RWPE1 (cell line): Measurements from ENCODE around the gene MAS1.

Source experiments
- CTCF ChIA-PET: fragments of 350-600 bp; sonication (Branson Sonifier 250); formaldehyde crosslinking; extraction: SDS; loops from one replicate; lab custom pipeline; 2021; lab: Yijun Ruan, JAX
- POLR2A ChIA-PET: fragments of 400-600 bp; formaldehyde crosslinking; extraction: SDS; loops from one replicate; lab custom pipeline; 2020; ENCODE audit warnings: antibody characterized with exemption; ENCODE audit not compliant: low non-redundant PET; lab: Yijun Ruan, JAX
- DNase-seq: peaks from one replicate; pipeline ENCODE4 v3.0.0; 2012; ENCODE audit warnings: low spot score
- H3K27ac ChIP-seq: fragments of 450-650 bp; 2 replicates; pipeline ENCODE4 v1.5.1; 2017
- TF ChIP-seq, protein P1 (sequence below): fragments of 450-650 bp; conservative IDR thresholded peaks from 2 replicates; pipeline ENCODE4 v1.5.1; 2017; ENCODE audit warnings: low read depth, mild to moderate bottlenecking

The MAS1 gene

DNA sequence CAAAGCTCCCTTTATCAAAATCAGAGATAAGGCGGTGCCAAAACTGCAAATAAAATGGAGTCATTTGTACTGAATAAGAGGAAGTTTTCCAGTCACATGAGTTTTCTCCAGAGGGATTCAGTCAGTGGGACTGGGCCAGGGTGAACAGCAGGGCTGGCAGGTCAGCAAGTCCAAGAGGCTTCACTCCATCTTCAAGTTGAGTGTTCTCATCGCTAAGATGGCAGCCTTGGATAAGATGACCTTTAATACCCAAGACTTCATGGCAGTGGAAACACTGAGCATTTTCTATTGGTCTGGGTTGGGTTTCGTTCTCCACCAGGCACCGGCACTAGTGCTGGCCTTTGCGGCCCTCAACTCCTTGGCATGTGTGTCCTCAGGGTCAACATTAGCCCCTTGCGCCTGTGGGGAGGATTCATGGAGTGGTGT, 48.8 kb downstream of the MAS1 start:
- TF ChIP-seq, protein P1, sequence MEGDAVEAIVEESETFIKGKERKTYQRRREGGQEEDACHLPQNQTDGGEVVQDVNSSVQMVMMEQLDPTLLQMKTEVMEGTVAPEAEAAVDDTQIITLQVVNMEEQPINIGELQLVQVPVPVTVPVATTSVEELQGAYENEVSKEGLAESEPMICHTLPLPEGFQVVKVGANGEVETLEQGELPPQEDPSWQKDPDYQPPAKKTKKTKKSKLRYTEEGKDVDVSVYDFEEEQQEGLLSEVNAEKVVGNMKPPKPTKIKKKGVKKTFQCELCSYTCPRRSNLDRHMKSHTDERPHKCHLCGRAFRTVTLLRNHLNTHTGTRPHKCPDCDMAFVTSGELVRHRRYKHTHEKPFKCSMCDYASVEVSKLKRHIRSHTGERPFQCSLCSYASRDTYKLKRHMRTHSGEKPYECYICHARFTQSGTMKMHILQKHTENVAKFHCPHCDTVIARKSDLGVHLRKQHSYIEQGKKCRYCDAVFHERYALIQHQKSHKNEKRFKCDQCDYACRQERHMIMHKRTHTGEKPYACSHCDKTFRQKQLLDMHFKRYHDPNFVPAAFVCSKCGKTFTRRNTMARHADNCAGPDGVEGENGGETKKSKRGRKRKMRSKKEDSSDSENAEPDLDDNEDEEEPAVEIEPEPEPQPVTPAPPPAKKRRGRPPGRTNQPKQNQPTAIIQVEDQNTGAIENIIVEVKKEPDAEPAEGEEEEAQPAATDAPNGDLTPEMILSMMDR: no peak
- H3K27ac ChIP-seq: no peak overlapping the region
- no peak for DNase-seq
- CTCF ChIA-PET: interaction anchor here (1.5 kb wide), 1 partner anchor 76 kb away, joined by 7 read pairs; no protein-coding TSS in a partner anchor
- POLR2A ChIA-PET: no interaction called here
